Muscle of leg (tissue), 11 donors: ENCODE data around the gene GHR. TPM values are rescaled to one million over a fixed set of nuclear protein-coding genes. Genes with fewer than 3 reads are reported as not detected.
"Not testable (repeated sequence)": the region's sequence is repeated elsewhere in the genome, so short reads cannot be mapped to it uniquely, and the experiment has no call there.

ENCODE experiments used
- DNase-seq: peaks from one replicate; pipeline ENCODE4 v3.0.0; 2013
- H3K27ac ChIP-seq: one replicate; pipeline ENCODE4 v1.5.1; 2013; ENCODE audit warnings: mild to moderate bottlenecking, low read length, control low read depth
- H3K27me3 ChIP-seq: one replicate; pipeline ENCODE4 v1.6.1; 2013; ENCODE audit warnings: low read length; ENCODE audit not compliant: control insufficient read depth, insufficient read depth
- H3K36me3 ChIP-seq: one replicate; pipeline ENCODE4 v1.6.1; 2013; ENCODE audit warnings: low read length; ENCODE audit not compliant: control insufficient read depth, insufficient read depth
- H3K4me1 ChIP-seq: one replicate; pipeline ENCODE4 v1.6.1; 2013; ENCODE audit warnings: low read length; ENCODE audit not compliant: control insufficient read depth, insufficient read depth
- H3K4me3 ChIP-seq: one replicate; pipeline ENCODE4 v1.5.1; 2013; ENCODE audit warnings: low read length, control low read depth
- H3K9me3 ChIP-seq: replicated peaks from 2 replicates; pipeline ENCODE4 v1.6.1; 2013; ENCODE audit warnings: low read depth, low read length; ENCODE audit not compliant: control insufficient read depth
- WGBS: methylation state at CpG from one replicate; pipeline ENCODE4 v1.1.5; 2013; ENCODE audit warnings: missing lambda C conversion rate; ENCODE audit not compliant: insufficient coverage; 5-methylcytosine and 5-hydroxymethylcytosine counted together
- polyA plus RNA-seq, 8 donors: library from polyadenylated mRNA; unstranded; fragments of 120-200 nt; gene quantifications; one replicate each; pipeline versions ENCODE4 v1.2.1 to v1.2.3, GENCODE V29; 2013; ENCODE audit warnings: inconsistent platforms in 1 of 8, low replicate concordance in 1 of 8; ENCODE audit not compliant: insufficient read length in 8 of 8, insufficient read depth in 1 of 8
- total RNA-seq: library from RNA; stranded (reverse); fragments of 120-200 nt; gene quantifications from one replicate; pipeline ENCODE4 v1.2.4, GENCODE V29; 2013

Gene GHR
- total and polyA plus RNA-seq, 9 donors = 13.0 to 20.0 (median 17.3) TPM

GRCh38 chr5:42645138-42645537, 221.9 kb downstream of the GHR start:
- WGBS = no CpG with 5 or more reads among the region's 2 CpGs
- Histone ChIP-seq H3K4me3 (no peak overlapping the region), H3K4me1 (no peaks in the 10 kb centered on the region), H3K9me3 (no peaks in the 10 kb centered on the region), H3K27ac (no peak overlapping the region), H3K27me3 (no peaks in the 10 kb centered on the region), H3K36me3 (no peaks in the 10 kb centered on the region)
- no peak for DNase-seq

GRCh38 chr5:42648036-42648435, 224.8 kb downstream of the GHR start:
- 50% methylated on average over 1 of the region's 3 CpGs for WGBS
- Histone ChIP-seq H3K27ac (no peak overlapping the region), H3K4me1 (no peaks in the 10 kb centered on the region)

GRCh38 chr5:42648915-42649314, 225.7 kb downstream of the GHR start:
- no peak overlapping the region for H3K4me3 ChIP-seq
- no peak overlapping the region for H3K27ac ChIP-seq
- no peaks in the 10 kb centered on the region for H3K27me3 ChIP-seq
- no CpG with 5 or more reads among the region's 1 CpG for WGBS
- H3K4me1 ChIP-seq = no peaks in the 10 kb centered on the region
- DNase-seq = no peak
- no peaks in the 10 kb centered on the region for H3K9me3 ChIP-seq
- H3K36me3 ChIP-seq = no peaks in the 10 kb centered on the region

More at GRCh38 chr5:42648036-42648435, 224.8 kb downstream of the GHR start:
- Histone ChIP-seq H3K4me3 (no peak overlapping the region), H3K27me3 (no peaks in the 10 kb centered on the region), H3K36me3 (no peaks in the 10 kb centered on the region), H3K9me3 (no peaks in the 10 kb centered on the region)
- DNase-seq = no peak

- H3K36me3 ChIP-seq = no peaks in the 10 kb centered on the region
- no peak overlapping the region for H3K4me3 ChIP-seq
- H3K27ac ChIP-seq = no peak overlapping the region
- H3K9me3 ChIP-seq = no peaks in the 10 kb centered on the region
- no peaks in the 10 kb centered on the region for H3K4me1 ChIP-seq
- no peaks in the 10 kb centered on the region for H3K27me3 ChIP-seq
- no peak for DNase-seq
- WGBS = no CpG with 5 or more reads among the region's 3 CpGs
Observed at GRCh38 chr5:42650084-42650483, 226.8 kb downstream of the GHR start.

- DNase-seq = no peak
- WGBS = no CpG with 5 or more reads among the region's 2 CpGs
- no peaks in the 10 kb centered on the region for H3K4me1 ChIP-seq
- H3K9me3 ChIP-seq = no peaks in the 10 kb centered on the region
- no peak overlapping the region for H3K4me3 ChIP-seq
- H3K36me3 ChIP-seq = no peaks in the 10 kb centered on the region
- no peak overlapping the region for H3K27ac ChIP-seq
- H3K27me3 ChIP-seq = no peaks in the 10 kb centered on the region
Observed at GRCh38 chr5:42653705-42654104, 230.5 kb downstream of the GHR start.

- no peaks in the 10 kb centered on the region for H3K9me3 ChIP-seq
- H3K27me3 ChIP-seq = no peaks in the 10 kb centered on the region
- H3K36me3 ChIP-seq = no peaks in the 10 kb centered on the region
- H3K27ac ChIP-seq = no peak overlapping the region
- H3K4me3 ChIP-seq = no peak overlapping the region
- no peaks in the 10 kb centered on the region for H3K4me1 ChIP-seq
- DNase-seq = no peak
- 85% methylated on average over 1 of the region's 2 CpGs for WGBS
Observed at GRCh38 chr5:42654645-42655044, 231.4 kb downstream of the GHR start.

- H3K36me3 ChIP-seq = no peaks in the 10 kb centered on the region
- no peak for DNase-seq
- H3K27me3 ChIP-seq = no peaks in the 10 kb centered on the region
- WGBS = 11% methylated on average over 1 of the region's 3 CpGs
- H3K9me3 ChIP-seq = no peaks in the 10 kb centered on the region
- H3K27ac ChIP-seq = no peak overlapping the region
- no peak overlapping the region for H3K4me3 ChIP-seq
- H3K4me1 ChIP-seq = no peaks in the 10 kb centered on the region
Observed at GRCh38 chr5:42655982-42656650, 232.9 kb downstream of the GHR start.

- H3K9me3 ChIP-seq = no peaks in the 10 kb centered on the region
- no peaks in the 10 kb centered on the region for H3K27me3 ChIP-seq
- H3K27ac ChIP-seq = no peak overlapping the region
- no peaks in the 10 kb centered on the region for H3K36me3 ChIP-seq
- no peaks in the 10 kb centered on the region for H3K4me1 ChIP-seq
- H3K4me3 ChIP-seq = no peak overlapping the region
- peak; percentile 54 for DNase-seq
Observed at GRCh38 chr5:42656651-42657015, 233.4 kb downstream of the GHR start.

- H3K4me1 ChIP-seq, H3K27me3 ChIP-seq, H3K9me3 ChIP-seq, H3K27ac ChIP-seq, DNase-seq, H3K4me3 ChIP-seq, H3K36me3 ChIP-seq: not testable (repeated sequence)
- WGBS = 88% methylated on average over 5 of the region's 13 CpGs
Observed at GRCh38 chr5:42659869-42660268, 236.6 kb downstream of the GHR start.

GRCh38 chr5:42665857-42666256, 242.6 kb downstream of the GHR start:
- Histone ChIP-seq H3K9me3 (no peaks in the 10 kb centered on the region), H3K27ac (no peak overlapping the region), H3K4me1 (no peaks in the 10 kb centered on the region), H3K27me3 (no peaks in the 10 kb centered on the region), H3K36me3 (no peaks in the 10 kb centered on the region), H3K4me3 (no peak overlapping the region)
- DNase-seq = no peak
- 83% methylated on average over 1 of the region's 3 CpGs for WGBS

GRCh38 chr5:42666869-42667268, 243.6 kb downstream of the GHR start:
- Histone ChIP-seq H3K4me3 (no peak overlapping the region), H3K36me3 (no peaks in the 10 kb centered on the region), H3K4me1 (no peaks in the 10 kb centered on the region), H3K27me3 (no peaks in the 10 kb centered on the region), H3K27ac (no peak overlapping the region), H3K9me3 (no peaks in the 10 kb centered on the region)
- no peak for DNase-seq
- no CpG with 5 or more reads among the region's 3 CpGs for WGBS
